Measurements from ENCODE around the gene PROX2.

GRCh38 chr14:74846968-74847665 is 28.8 kb downstream of the PROX2 start:
- TF ChIP-seq, protein P1, sequence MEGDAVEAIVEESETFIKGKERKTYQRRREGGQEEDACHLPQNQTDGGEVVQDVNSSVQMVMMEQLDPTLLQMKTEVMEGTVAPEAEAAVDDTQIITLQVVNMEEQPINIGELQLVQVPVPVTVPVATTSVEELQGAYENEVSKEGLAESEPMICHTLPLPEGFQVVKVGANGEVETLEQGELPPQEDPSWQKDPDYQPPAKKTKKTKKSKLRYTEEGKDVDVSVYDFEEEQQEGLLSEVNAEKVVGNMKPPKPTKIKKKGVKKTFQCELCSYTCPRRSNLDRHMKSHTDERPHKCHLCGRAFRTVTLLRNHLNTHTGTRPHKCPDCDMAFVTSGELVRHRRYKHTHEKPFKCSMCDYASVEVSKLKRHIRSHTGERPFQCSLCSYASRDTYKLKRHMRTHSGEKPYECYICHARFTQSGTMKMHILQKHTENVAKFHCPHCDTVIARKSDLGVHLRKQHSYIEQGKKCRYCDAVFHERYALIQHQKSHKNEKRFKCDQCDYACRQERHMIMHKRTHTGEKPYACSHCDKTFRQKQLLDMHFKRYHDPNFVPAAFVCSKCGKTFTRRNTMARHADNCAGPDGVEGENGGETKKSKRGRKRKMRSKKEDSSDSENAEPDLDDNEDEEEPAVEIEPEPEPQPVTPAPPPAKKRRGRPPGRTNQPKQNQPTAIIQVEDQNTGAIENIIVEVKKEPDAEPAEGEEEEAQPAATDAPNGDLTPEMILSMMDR (IDR thresholded peaks at IDR 0.05) = no peak
- no peak for TF ChIP-seq POLR2A (IDR thresholded peaks at IDR 0.05)

Measured in lower leg skin (tissue), 3 donors.